Measurements from ENCODE around the gene SHROOM3. TPM values are rescaled to one million over a fixed set of nuclear protein-coding genes. Genes with fewer than 3 reads are reported as not detected.

SHROOM3 gene
- total RNA-seq, 2 donors from 2014 or later = not detected

GRCh38 chr4:76738086-76738931 lies 303.3 kb downstream of the SHROOM3 start:
- ATAC-seq (peak; percentile 37 to 47), DNase-seq (ENCODE audit: low spot score) (no peak)
- Mint-ChIP-seq H3K36me3 (no peaks in the 10 kb centered on the region), H3K9me3 (no peaks in the 10 kb centered on the region), H3K4me3 (no peak overlapping the region), H3K4me1 (ENCODE audit: low read depth in 2 of 2) (no peaks in the 10 kb centered on the region), H3K27ac (no peak overlapping the region), H3K27me3 (peaks cover 16 to 31% of the 10 kb centered on the region in 2 donors)

- no peak overlapping the region for H3K4me3 Mint-ChIP-seq
- no peak overlapping the region for H3K27ac Mint-ChIP-seq
- H3K27me3 Mint-ChIP-seq = peaks cover 19 to 33% of the 10 kb centered on the region in 2 donors
- H3K9me3 Mint-ChIP-seq = no peaks in the 10 kb centered on the region
- ATAC-seq (no peak), DNase-seq (ENCODE audit: low spot score) (no peak)
- H3K36me3 Mint-ChIP-seq = no peaks in the 10 kb centered on the region
- H3K4me1 Mint-ChIP-seq (ENCODE audit: low read depth in 2 of 2) = no peaks in the 10 kb centered on the region
Observed at GRCh38 chr4:76740192-76740591, 305.2 kb downstream of the SHROOM3 start.

GRCh38 chr4:76740866-76741662 lies 306.0 kb downstream of the SHROOM3 start:
- Mint-ChIP-seq H3K9me3 (no peaks in the 10 kb centered on the region), H3K27me3 (peaks cover 19 to 33% of the 10 kb centered on the region in 2 donors), H3K36me3 (no peaks in the 10 kb centered on the region), H3K4me1 (ENCODE audit: low read depth in 2 of 2) (no peaks in the 10 kb centered on the region), H3K4me3 (no peak overlapping the region), H3K27ac (no peak overlapping the region)
- no peak for DNase-seq (ENCODE audit: low spot score)
- no peak for ATAC-seq

GRCh38 chr4:76741663-76742020 lies 306.6 kb downstream of the SHROOM3 start:
- no peak overlapping the region for H3K27ac Mint-ChIP-seq
- ATAC-seq (no peak), DNase-seq (ENCODE audit: low spot score) (no peak)
- peaks cover 17 to 29% of the 10 kb centered on the region in 2 donors for H3K27me3 Mint-ChIP-seq
- H3K36me3 Mint-ChIP-seq = no peaks in the 10 kb centered on the region
- H3K4me3 Mint-ChIP-seq = no peak overlapping the region
- no peaks in the 10 kb centered on the region for H3K4me1 Mint-ChIP-seq (ENCODE audit: low read depth in 2 of 2)
- no peaks in the 10 kb centered on the region for H3K9me3 Mint-ChIP-seq

- Mint-ChIP-seq H3K36me3 (no peaks in the 10 kb centered on the region), H3K27ac (no peak overlapping the region), H3K9me3 (no peaks in the 10 kb centered on the region), H3K27me3 (peaks cover 12 to 21% of the 10 kb centered on the region in 2 donors), H3K4me1 (ENCODE audit: low read depth in 2 of 2) (no peaks in the 10 kb centered on the region), H3K4me3 (no peak overlapping the region)
- no peak for DNase-seq (ENCODE audit: low spot score)
- no peak for ATAC-seq
Observed at GRCh38 chr4:76744241-76744921, 309.4 kb downstream of the SHROOM3 start.

- Mint-ChIP-seq H3K27ac (no peak overlapping the region), H3K4me1 (ENCODE audit: low read depth in 2 of 2) (no peaks in the 10 kb centered on the region), H3K4me3 (no peak overlapping the region), H3K9me3 (no peaks in the 10 kb centered on the region), H3K36me3 (no peaks in the 10 kb centered on the region), H3K27me3 (peaks cover 16 to 29% of the 10 kb centered on the region in 2 donors)
- ATAC-seq = no peak
- DNase-seq (ENCODE audit: low spot score) = no peak
Observed at GRCh38 chr4:76745240-76745639, 310.2 kb downstream of the SHROOM3 start.

- H3K36me3 Mint-ChIP-seq = no peaks in the 10 kb centered on the region
- peaks cover 3% of the 10 kb centered on the region for H3K9me3 Mint-ChIP-seq
- H3K4me1 Mint-ChIP-seq (ENCODE audit: low read depth in 2 of 2) = no peaks in the 10 kb centered on the region
- no peak overlapping the region for H3K4me3 Mint-ChIP-seq
- DNase-seq (ENCODE audit: low spot score) = no peak
- no peak for ATAC-seq
- H3K27me3 Mint-ChIP-seq = peaks cover 23 to 48% of the 10 kb centered on the region in 2 donors
- H3K27ac Mint-ChIP-seq = no peak overlapping the region
Observed at GRCh38 chr4:76747563-76747962, 312.5 kb downstream of the SHROOM3 start.

GRCh38 chr4:76748649-76749048 lies 313.6 kb downstream of the SHROOM3 start:
- ATAC-seq = no peak

GRCh38 chr4:76749355-76749754 lies 314.3 kb downstream of the SHROOM3 start:
- Mint-ChIP-seq H3K27me3 (peaks cover 23 to 46% of the 10 kb centered on the region in 2 donors), H3K4me1 (ENCODE audit: low read depth in 2 of 2) (no peaks in the 10 kb centered on the region), H3K27ac (no peak overlapping the region), H3K9me3 (peaks cover 3% of the 10 kb centered on the region), H3K4me3 (no peak overlapping the region), H3K36me3 (no peaks in the 10 kb centered on the region)
- DNase-seq (ENCODE audit: low spot score) (no peak), ATAC-seq (no peak)

More at GRCh38 chr4:76748649-76749048, 313.6 kb downstream of the SHROOM3 start:
- Mint-ChIP-seq H3K36me3 (no peaks in the 10 kb centered on the region), H3K4me3 (no peak overlapping the region), H3K4me1 (ENCODE audit: low read depth in 2 of 2) (no peaks in the 10 kb centered on the region), H3K27me3 (peaks cover 25 to 51% of the 10 kb centered on the region in 2 donors), H3K9me3 (peaks cover 3% of the 10 kb centered on the region), H3K27ac (no peak overlapping the region)
- no peak for DNase-seq (ENCODE audit: low spot score)

- H3K4me3 Mint-ChIP-seq = no peak overlapping the region
- H3K4me1 Mint-ChIP-seq (ENCODE audit: low read depth in 2 of 2) = no peaks in the 10 kb centered on the region
- no peak for DNase-seq (ENCODE audit: low spot score)
- H3K27ac Mint-ChIP-seq = no peak overlapping the region
- H3K27me3 Mint-ChIP-seq = peaks cover 23 to 46% of the 10 kb centered on the region in 2 donors
- H3K9me3 Mint-ChIP-seq = peaks cover 3% of the 10 kb centered on the region
- H3K36me3 Mint-ChIP-seq = no peaks in the 10 kb centered on the region
- no peak for ATAC-seq
Observed at GRCh38 chr4:76750716-76751115, 315.7 kb downstream of the SHROOM3 start.

GRCh38 chr4:76751612-76752343 lies 316.7 kb downstream of the SHROOM3 start:
- H3K27me3 Mint-ChIP-seq = peaks cover 25 to 46% of the 10 kb centered on the region in 2 donors
- peaks cover 3% of the 10 kb centered on the region for H3K9me3 Mint-ChIP-seq
- H3K4me1 Mint-ChIP-seq (ENCODE audit: low read depth in 2 of 2) = no peaks in the 10 kb centered on the region
- H3K27ac Mint-ChIP-seq = no peak overlapping the region
- H3K4me3 Mint-ChIP-seq = no peak overlapping the region
- ATAC-seq (no peak), DNase-seq (ENCODE audit: low spot score) (no peak)
- H3K36me3 Mint-ChIP-seq = no peaks in the 10 kb centered on the region

- Mint-ChIP-seq H3K27me3 (peaks cover 25 to 46% of the 10 kb centered on the region in 2 donors), H3K4me1 (ENCODE audit: low read depth in 2 of 2) (no peaks in the 10 kb centered on the region), H3K9me3 (peaks cover 3% of the 10 kb centered on the region), H3K36me3 (no peaks in the 10 kb centered on the region), H3K27ac (no peak overlapping the region), H3K4me3 (no peak overlapping the region)
- no peak for ATAC-seq
- DNase-seq (ENCODE audit: low spot score) = no peak
Observed at GRCh38 chr4:76752861-76753501, 318.0 kb downstream of the SHROOM3 start.

GRCh38 chr4:76753814-76754213 lies 318.8 kb downstream of the SHROOM3 start:
- Mint-ChIP-seq H3K27ac (no peak overlapping the region), H3K36me3 (no peaks in the 10 kb centered on the region), H3K4me3 (no peak overlapping the region), H3K27me3 (peaks cover 20 to 38% of the 10 kb centered on the region in 2 donors), H3K9me3 (peaks cover 3% of the 10 kb centered on the region), H3K4me1 (ENCODE audit: low read depth in 2 of 2) (no peaks in the 10 kb centered on the region)
- ATAC-seq (no peak), DNase-seq (ENCODE audit: low spot score) (no peak)
